Measurements from ENCODE around the gene SPTBN1. TPM values are rescaled to one million over a fixed set of nuclear protein-coding genes. Genes with fewer than 3 reads are reported as not detected.

Gene SPTBN1
- total and polyA plus RNA-seq, 9 of the 15 experiments (the other 6 are each of a cell fraction or from before 2014, with no cell fraction given): 8.9 to 66.8 (median 31.4) TPM

- TF ChIP-seq ZBTB9 (CRISPR knock-in tag; IDR thresholded peaks at IDR 0.05) (no peak), HMGN3 (IDR thresholded peaks at IDR 0.05; ENCODE audit: borderline replicate concordance, extremely low read depth, insufficient read length, low read depth, low read length) (peak; percentile 76), KAT7 (CRISPR knock-in tag; IDR thresholded peaks at IDR 0.05; ENCODE audit: borderline replicate concordance) (0 out of 2 replicates have a peak, but pooled peaks have one; percentile 6), TOE1 (IDR thresholded peaks at IDR 0.05; ENCODE audit: borderline replicate concordance) (peak; percentile 52; the same call in 1 of the 2 replicates), TOE1 (CRISPR knock-in tag; IDR thresholded peaks at IDR 0.05; ENCODE audit: borderline replicate concordance, low read depth) (no peak), MIER1 (IDR thresholded peaks at IDR 0.05; ENCODE audit: low read depth) (no peak), ZNF586 (CRISPR knock-in tag; conservative IDR thresholded peaks at IDR 0.05) (no peak), SRSF7 (optimal IDR thresholded peaks at IDR 0.05; ENCODE audit: low read depth, low read length) (no peak), HDAC1 (IDR thresholded peaks at IDR 0.05) (peak; percentile 82 to 95; a peak in 3 of 4 replicates), POU5F1 (IDR thresholded peaks at IDR 0.05; ENCODE audit: borderline replicate concordance, low read depth, low read length, partially characterized antibody) (no peak), PBX2 (CRISPR knock-in tag; IDR thresholded peaks at IDR 0.05; ENCODE audit: low read depth) (no peak), PBX2 (tag; conservative IDR thresholded peaks at IDR 0.05; ENCODE audit: low read depth) (peak; percentile 96)
- TF ChIP-seq, protein P1, sequence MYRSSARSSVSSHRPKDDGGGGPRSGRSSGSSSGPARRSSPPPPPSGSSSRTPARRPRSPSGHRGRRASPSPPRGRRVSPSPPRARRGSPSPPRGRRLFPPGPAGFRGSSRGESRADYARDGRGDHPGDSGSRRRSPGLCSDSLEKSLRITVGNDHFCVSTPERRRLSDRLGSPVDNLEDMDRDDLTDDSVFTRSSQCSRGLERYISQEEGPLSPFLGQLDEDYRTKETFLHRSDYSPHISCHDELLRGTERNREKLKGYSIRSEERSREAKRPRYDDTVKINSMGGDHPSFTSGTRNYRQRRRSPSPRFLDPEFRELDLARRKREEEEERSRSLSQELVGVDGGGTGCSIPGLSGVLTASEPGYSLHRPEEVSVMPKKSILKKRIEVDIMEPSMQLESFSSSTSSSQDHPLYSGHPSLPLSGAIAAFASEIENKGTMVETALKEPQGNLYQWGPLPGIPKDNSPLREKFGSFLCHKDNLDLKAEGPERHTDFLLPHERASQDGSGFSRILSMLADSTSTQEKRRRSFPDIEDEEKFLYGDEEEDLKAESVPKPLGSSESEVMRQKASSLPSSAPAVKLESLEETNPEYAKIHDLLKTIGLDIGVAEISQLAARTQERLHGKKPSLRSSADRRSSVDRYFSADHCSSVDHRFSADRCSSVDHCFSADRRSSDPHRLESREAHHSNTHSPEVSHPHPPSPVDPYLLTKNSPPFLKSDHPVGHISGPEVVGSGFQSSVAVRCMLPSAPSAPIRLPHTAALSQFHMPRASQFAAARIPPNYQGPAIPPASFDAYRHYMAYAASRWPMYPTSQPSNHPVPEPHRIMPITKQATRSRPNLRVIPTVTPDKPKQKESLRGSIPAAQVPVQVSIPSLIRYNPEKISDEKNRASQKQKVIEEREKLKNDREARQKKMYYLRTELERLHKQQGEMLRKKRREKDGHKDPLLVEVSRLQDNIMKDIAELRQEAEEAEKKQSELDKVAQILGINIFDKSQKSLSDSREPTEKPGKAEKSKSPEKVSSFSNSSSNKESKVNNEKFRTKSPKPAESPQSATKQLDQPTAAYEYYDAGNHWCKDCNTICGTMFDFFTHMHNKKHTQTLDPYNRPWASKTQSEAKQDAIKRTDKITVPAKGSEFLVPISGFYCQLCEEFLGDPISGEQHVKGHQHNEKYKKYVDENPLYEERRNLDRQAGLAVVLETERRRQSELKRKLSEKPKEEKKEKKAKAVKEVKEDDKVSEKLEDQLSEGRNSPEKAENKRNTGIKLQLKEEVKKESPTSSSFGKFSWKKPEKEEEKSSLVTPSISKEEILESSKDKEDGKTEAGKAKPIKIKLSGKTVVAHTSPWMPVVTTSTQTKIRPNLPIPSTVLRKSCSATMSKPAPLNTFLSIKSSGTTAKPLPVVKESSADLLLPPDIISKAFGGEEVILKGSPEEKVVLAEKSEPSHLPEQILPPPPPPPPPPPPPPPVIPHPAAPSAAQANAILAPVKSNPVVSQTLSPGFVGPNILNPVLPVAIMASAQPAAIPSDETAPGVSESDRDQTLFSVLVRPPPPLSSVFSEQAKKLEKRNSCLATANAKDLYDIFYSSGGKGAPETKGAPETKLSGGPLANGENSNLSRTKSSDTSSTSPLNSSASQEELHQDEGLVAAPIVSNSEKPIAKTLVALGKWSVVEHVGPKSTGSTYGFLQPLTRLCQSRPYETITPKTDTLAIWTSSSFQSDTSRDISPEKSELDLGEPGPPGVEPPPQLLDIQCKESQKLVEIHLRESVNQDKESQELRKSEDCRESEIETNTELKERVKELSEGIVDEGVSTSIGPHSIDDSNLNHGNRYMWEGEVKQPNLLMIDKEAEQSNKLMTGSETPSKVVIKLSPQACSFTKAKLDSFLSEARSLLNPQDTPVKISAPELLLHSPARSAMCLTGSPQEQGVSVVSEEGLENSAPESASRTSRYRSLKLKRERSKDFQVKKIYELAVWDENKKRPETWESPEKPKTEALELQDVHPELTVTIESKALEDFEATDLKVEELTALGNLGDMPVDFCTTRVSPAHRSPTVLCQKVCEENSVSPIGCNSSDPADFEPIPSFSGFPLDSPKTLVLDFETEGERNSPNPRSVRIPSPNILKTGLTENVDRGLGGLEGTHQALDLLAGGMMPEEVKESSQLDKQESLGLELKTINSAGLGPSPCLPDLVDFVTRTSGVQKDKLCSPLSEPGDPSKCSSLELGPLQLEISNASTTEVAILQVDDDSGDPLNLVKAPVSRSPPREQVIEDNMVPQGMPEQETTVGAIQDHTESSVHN (IDR thresholded peaks at IDR 0.05; ENCODE audit: borderline replicate concordance in 1 of 2, low read depth in 1 of 2): peak; percentile 79 to 80; a peak in 3 of 4 replicates
Observed at GRCh38 chr2:54589340-54590215, 133.5 kb downstream of the SPTBN1 start (continued).

Measured in K562 (cell line).